Liver (tissue), 3 donors: ENCODE results near the gene MCF2L.

Source experiments
- ATF3 ChIP-seq: IDR thresholded peaks from 2 replicates; pipeline ENCODE4 v1.6.1; 2016; ENCODE audit warnings: antibody characterized with exemption
- CTCF ChIP-seq: fragments of 150-350 bp; IDR thresholded peaks from 2 replicates; pipeline ENCODE4 v1.5.1; 2017; ENCODE audit warnings: improper control_type of control experiment, low read depth, low read length; ENCODE audit not compliant: missing input control
- EGR1 ChIP-seq, 2 donors: IDR thresholded peaks; 2 replicates each; pipeline ENCODE4 v1.6.1; 2016 to 2018; ENCODE audit warnings: antibody characterized with exemption in 2 of 2, low read depth in 2 of 2
- GABPA ChIP-seq, 2 donors: IDR thresholded peaks in 1 of 2; conservative IDR thresholded peaks in 1 of 2; 2 replicates each; pipeline ENCODE4 v1.6.1; 2016; ENCODE audit warnings: antibody characterized with exemption in 2 of 2, mild to moderate bottlenecking in 1 of 2, moderate library complexity in 1 of 2
- HNF4A ChIP-seq, 2 donors: conservative IDR thresholded peaks; 2 replicates each; pipeline ENCODE4 v1.6.1; 2016; ENCODE audit warnings: antibody characterized with exemption in 2 of 2, mild to moderate bottlenecking in 2 of 2
- MAX ChIP-seq: IDR thresholded peaks from 2 replicates; pipeline ENCODE4 v1.6.1; 2016; ENCODE audit warnings: antibody characterized with exemption
- NR2F2 ChIP-seq: IDR thresholded peaks from 2 replicates; pipeline ENCODE4 v1.6.1; 2016; ENCODE audit warnings: antibody characterized with exemption
- RAD21 ChIP-seq, 2 donors: IDR thresholded peaks; 2 replicates each; pipeline ENCODE4 v1.6.1; 2016; ENCODE audit warnings: antibody characterized with exemption in 2 of 2, mild to moderate bottlenecking in 2 of 2
- RXRA ChIP-seq, 2 donors: IDR thresholded peaks; 2 replicates each; pipeline ENCODE4 v1.6.1; 2017 to 2018; ENCODE audit warnings: antibody characterized with exemption in 2 of 2, mild to moderate bottlenecking in 1 of 2
- SP1 ChIP-seq: IDR thresholded peaks from 2 replicates; pipeline ENCODE4 v1.6.1; 2018; ENCODE audit warnings: antibody characterized with exemption, mild to moderate bottlenecking
- TAF1 ChIP-seq: conservative IDR thresholded peaks from 2 replicates; pipeline ENCODE4 v1.6.1; 2016; ENCODE audit warnings: antibody characterized with exemption, mild to moderate bottlenecking
- YY1 ChIP-seq: IDR thresholded peaks from 2 replicates; pipeline ENCODE4 v1.6.1; 2016; ENCODE audit warnings: antibody characterized with exemption, mild to moderate bottlenecking
- ZBTB33 ChIP-seq: IDR thresholded peaks from 2 replicates; pipeline ENCODE4 v1.6.1; 2016; ENCODE audit warnings: antibody characterized with exemption
- donor health status: healthy.
- donor health status: healthy.

- TF ChIP-seq CTCF (no peak), NR2F2 (no peak), TAF1 (no peak), SP1 (no peak), ATF3 (no peak), EGR1 (IDR thresholded peaks at IDR 0.05; ENCODE audit: low read depth in 2 of 2) (no peak), GABPA (IDR thresholded peaks at IDR 0.05 in 1 of 2, conservative IDR thresholded peaks at IDR 0.05 in 1 of 2) (no peak), ZBTB33 (no peak), MAX (no peak), HNF4A (conservative IDR thresholded peaks at IDR 0.05) (no peak), RXRA (IDR thresholded peaks at IDR 0.05) (no peak), RAD21 (IDR thresholded peaks at IDR 0.05) (no peak), YY1 (no peak)
These were observed 6.5 kb downstream of the MCF2L start for GRCh38 chr13:112975401-112975939.
